Neutrophil (primary cell): ENCODE data around the gene SHQ1.
A peak's percentile ranks its signal among the peaks of the same experiment; 100 is the strongest.

Source experiments
- H3K27ac ChIP-seq: fragments of 200-600 bp; sonication (generic); 2 replicates; pipeline ENCODE4 v1.5.1; 2016; ENCODE audit warnings: mild to moderate bottlenecking, moderate library complexity
- H3K27me3 ChIP-seq: fragments of 200-600 bp; sonication (generic); 2 replicates; pipeline ENCODE4 v1.6.0; 2016; ENCODE audit warnings: mild to moderate bottlenecking
- H3K36me3 ChIP-seq: fragments of 200-600 bp; sonication (generic); 2 replicates; pipeline ENCODE4 v1.5.1; 2017
- H3K4me1 ChIP-seq, 2 experiments: fragments of 200-600 bp in 1 of 2; sonication (generic) in 1 of 2; 1 replicate in 1 of 2; 2 replicates in 1 of 2; pipeline versions ENCODE4 v1.5.1 to v1.6.1; 2013 to 2016; ENCODE audit warnings: low read depth in 1 of 2, low read length in 1 of 2, mild to moderate bottlenecking in 1 of 2, moderate library complexity in 1 of 2; ENCODE audit not compliant: control insufficient read depth in 1 of 2, insufficient read depth in 1 of 2
- H3K4me3 ChIP-seq, 2 experiments: fragments of 200-600 bp in 1 of 2; sonication (generic) in 1 of 2; 1 replicate in 1 of 2; 2 replicates in 1 of 2; pipeline ENCODE4 v1.5.1; 2013 to 2016; ENCODE audit warnings: low read depth in 1 of 2, low read length in 1 of 2, mild to moderate bottlenecking in 1 of 2, moderate library complexity in 1 of 2
- H3K9me3 ChIP-seq: fragments of 200-600 bp; sonication (generic); 2 replicates; pipeline ENCODE4 v1.5.1; 2016
- TF ChIP-seq, protein P1 (sequence below): fragments of 200-600 bp; sonication (generic); IDR thresholded peaks from 2 replicates; pipeline ENCODE4 v1.5.1; 2016; ENCODE audit warnings: antibody characterized with exemption

SHQ1 gene

GRCh38 chr3:72888546-72889309 lies 40.5 kb upstream of the SHQ1 start:
- Histone ChIP-seq H3K4me1 (peaks cover 21 to 31% of the 10 kb centered on the region in 2 experiments), H3K4me3 (peak overlapping the region; percentile 28 to 43), H3K27me3 (peaks cover 23% of the 10 kb centered on the region), H3K27ac (no peak overlapping the region), H3K9me3 (no peaks in the 10 kb centered on the region), H3K36me3 (no peaks in the 10 kb centered on the region)
- TF ChIP-seq, protein P1, sequence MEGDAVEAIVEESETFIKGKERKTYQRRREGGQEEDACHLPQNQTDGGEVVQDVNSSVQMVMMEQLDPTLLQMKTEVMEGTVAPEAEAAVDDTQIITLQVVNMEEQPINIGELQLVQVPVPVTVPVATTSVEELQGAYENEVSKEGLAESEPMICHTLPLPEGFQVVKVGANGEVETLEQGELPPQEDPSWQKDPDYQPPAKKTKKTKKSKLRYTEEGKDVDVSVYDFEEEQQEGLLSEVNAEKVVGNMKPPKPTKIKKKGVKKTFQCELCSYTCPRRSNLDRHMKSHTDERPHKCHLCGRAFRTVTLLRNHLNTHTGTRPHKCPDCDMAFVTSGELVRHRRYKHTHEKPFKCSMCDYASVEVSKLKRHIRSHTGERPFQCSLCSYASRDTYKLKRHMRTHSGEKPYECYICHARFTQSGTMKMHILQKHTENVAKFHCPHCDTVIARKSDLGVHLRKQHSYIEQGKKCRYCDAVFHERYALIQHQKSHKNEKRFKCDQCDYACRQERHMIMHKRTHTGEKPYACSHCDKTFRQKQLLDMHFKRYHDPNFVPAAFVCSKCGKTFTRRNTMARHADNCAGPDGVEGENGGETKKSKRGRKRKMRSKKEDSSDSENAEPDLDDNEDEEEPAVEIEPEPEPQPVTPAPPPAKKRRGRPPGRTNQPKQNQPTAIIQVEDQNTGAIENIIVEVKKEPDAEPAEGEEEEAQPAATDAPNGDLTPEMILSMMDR: no peak

DNA sequence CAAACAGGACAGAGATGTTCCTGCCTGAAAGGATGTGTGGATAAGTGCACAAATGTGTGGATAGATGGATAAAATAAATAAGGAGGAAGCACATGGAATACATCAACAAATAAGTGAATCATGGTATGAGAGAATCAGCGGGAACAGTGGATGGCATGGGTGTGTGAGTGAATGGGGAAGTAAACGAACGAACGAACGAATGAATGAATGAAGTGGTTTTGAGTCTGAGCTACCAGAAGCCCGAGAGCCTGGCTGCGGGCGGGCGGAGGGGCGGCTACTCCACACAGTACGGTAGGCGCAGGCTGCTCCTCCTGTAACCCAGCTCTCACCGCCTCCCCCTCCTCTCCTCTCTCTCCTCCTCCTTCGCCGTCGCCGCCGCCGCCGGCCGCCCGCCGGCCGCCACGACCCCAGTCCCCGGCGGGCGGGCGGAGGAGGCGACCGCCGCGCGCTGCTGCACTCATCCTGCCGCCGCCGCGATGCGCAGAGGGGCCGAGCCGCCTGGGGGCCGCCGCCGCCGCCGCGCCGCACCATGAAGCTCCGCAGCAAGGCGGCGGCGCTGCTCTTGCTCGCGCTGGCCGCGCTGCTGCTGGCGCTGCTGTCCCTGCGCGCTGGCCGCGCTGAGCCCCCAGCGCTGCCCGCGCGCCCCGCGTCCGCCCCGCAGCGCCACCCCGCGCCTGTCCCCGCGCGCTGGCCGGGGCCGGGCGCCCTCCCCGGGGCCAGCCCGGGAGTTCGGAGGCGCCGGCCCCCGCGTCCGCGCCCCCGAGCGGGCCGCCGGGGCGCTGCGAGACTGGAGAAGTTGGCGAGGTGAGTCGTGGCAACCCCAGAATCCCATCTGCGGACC lies 39.7 kb upstream of the SHQ1 start, which contains the start of gene GXYLT2:
TSS of gene GXYLT2 (plus strand) at position 342 of the 841 bp plus-strand sequence. CDS start at position 530, 188 bp downstream.
- Histone ChIP-seq H3K27me3 (peaks cover 23% of the 10 kb centered on the region), H3K9me3 (no peaks in the 10 kb centered on the region), H3K4me1 (peaks cover 21 to 29% of the 10 kb centered on the region in 2 experiments), H3K36me3 (no peaks in the 10 kb centered on the region), H3K27ac (no peak within 1 kb of the TSS), H3K4me3 (peak within 1 kb of the TSS; percentile 36 to 43)
- TF ChIP-seq, protein P1: no peak

- Histone ChIP-seq H3K4me1 (peaks cover 16 to 23% of the 10 kb centered on the region in 2 experiments), H3K36me3 (no peaks in the 10 kb centered on the region), H3K27me3 (peaks cover 23% of the 10 kb centered on the region), H3K9me3 (no peaks in the 10 kb centered on the region), H3K4me3 (peak overlapping the region; percentile 36 to 43), H3K27ac (no peak overlapping the region)
- TF ChIP-seq, protein P1: no peak
These were observed 39.1 kb upstream of the SHQ1 start for GRCh38 chr3:72887343-72887704.

DNA sequence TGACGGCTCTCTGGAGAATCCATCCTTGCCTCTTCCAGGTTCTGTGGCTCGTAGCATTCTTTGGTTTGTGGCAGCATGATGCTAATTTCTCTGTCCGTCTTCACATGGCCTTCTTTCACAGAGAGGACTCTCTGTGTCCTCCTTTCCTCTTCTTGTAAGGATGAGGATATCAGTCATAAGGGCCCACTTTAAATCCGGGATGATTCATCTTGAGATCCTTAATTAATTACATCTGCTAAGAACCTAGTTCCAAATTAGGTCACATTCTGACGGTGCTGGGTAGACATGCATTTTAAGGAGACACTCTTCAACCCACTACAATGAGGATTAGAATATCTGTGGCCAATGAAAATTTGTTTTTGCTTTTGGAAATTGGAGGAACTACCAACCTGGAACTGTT lies 23.9 kb upstream of the SHQ1 start:
- TF ChIP-seq, protein P1: no peak
- Histone ChIP-seq H3K27me3 (no peaks in the 10 kb centered on the region), H3K27ac (no peak overlapping the region), H3K4me1 (no peaks in the 10 kb centered on the region), H3K9me3 (no peaks in the 10 kb centered on the region), H3K4me3 (no peak overlapping the region), H3K36me3 (no peaks in the 10 kb centered on the region)

GRCh38 chr3:72862314-72863090 lies 14.3 kb upstream of the SHQ1 start:
- Histone ChIP-seq H3K4me1 (no peaks in the 10 kb centered on the region), H3K9me3 (no peaks in the 10 kb centered on the region), H3K4me3 (no peak overlapping the region), H3K36me3 (no peaks in the 10 kb centered on the region), H3K27me3 (no peaks in the 10 kb centered on the region), H3K27ac (no peak overlapping the region)
- TF ChIP-seq, protein P1: no peak
